ENCODE measurements around the gene ZNF655. TPM values are rescaled to one million over a fixed set of nuclear protein-coding genes. Genes with fewer than 3 reads are reported as not detected.
A peak's percentile ranks its signal among the peaks of the same experiment; 100 is the strongest.

ZNF655 gene
- polyA plus RNA-seq, 3 donors = 61.6 to 151 (median 62.2) TPM

GRCh38 chr7:99619571-99620130, 61.2 kb downstream of the ZNF655 start:
- H2AFZ ChIP-seq (ENCODE audit: insufficient read depth, low read depth, low read length, poor library complexity, severe bottlenecking) = no peak overlapping the region
- H3K79me2 ChIP-seq (ENCODE audit: insufficient read depth, low read length) = peaks cover 21% of the 10 kb centered on the region
- peaks cover 58 to 65% of the 10 kb centered on the region in 2 donors for H3K36me3 ChIP-seq (replicated peaks in 1 of 2; ENCODE audit: control insufficient read depth in 1 of 2, insufficient read depth in 2 of 2, low read length in 2 of 2)
- Mint-ChIP-seq H3K4me3 (no peak overlapping the region), H3K36me3 (peaks cover 63 to 64% of the 10 kb centered on the region in 2 donors), H3K27ac (peak overlapping the region in 2 of 7 donors; percentile 11 to 21), H3K4me1 (peaks cover 31% of the 10 kb centered on the region), H3K27me3 (ENCODE audit: low read depth in 3 of 3) (peaks cover 2 to 12% (median 6%) of the 10 kb centered on the region in 3 donors), H3K9me3 (peaks cover 0 to 4% (median 0%) of the 10 kb centered on the region in 7 donors)
- intact Hi-C loops (cut with micrococcal nuclease) = loop anchor here (5.0 kb wide), 2 partner anchors 62 to 117 kb away; partner anchors contain the start of genes ZKSCAN5 (in 1 of the 2), ZNF394 (in 1 of the 2) and ZNF655 (in 1 of the 2)
- no peak overlapping the region for H3K4me2 ChIP-seq (replicated peaks; ENCODE audit: extremely low read depth, low read length, poor library complexity, severe bottlenecking)
- no peak for TF ChIP-seq CTCF (IDR thresholded peaks at IDR 0.05)
- WGBS (ENCODE audit: insufficient coverage) = 98% methylated on average over 18 of the region's 18 CpGs
- H3K27ac ChIP-seq (ENCODE audit: low read depth in 1 of 2, low read length in 2 of 2) = no peak overlapping the region
- no peaks in the 10 kb centered on the region for H3K9me3 ChIP-seq (replicated peaks in 1 of 2; ENCODE audit: control insufficient read depth in 1 of 2, insufficient read depth in 1 of 2, low read length in 2 of 2)
- peaks cover 11% of the 10 kb centered on the region for H4K20me1 ChIP-seq (ENCODE audit: insufficient read depth, low read length)
- H3K4me3 ChIP-seq (replicated peaks in 1 of 3; ENCODE audit: low read depth in 2 of 3, low read length in 3 of 3) = no peak overlapping the region
- peaks cover 0 to 10% of the 10 kb centered on the region in 2 donors for H3K27me3 ChIP-seq (ENCODE audit: control insufficient read depth in 2 of 2, insufficient read depth in 2 of 2, low read length in 2 of 2)
- DNase-seq = no peak
- H3K4me1 ChIP-seq (ENCODE audit: control insufficient read depth in 1 of 2, insufficient read depth in 2 of 2, low read length in 2 of 2) = peaks cover 13 to 20% of the 10 kb centered on the region in 2 donors
- no peak overlapping the region for H3K9ac ChIP-seq (ENCODE audit: insufficient read depth, low read length, poor library complexity, severe bottlenecking)

GRCh38 chr7:99621271-99621670, 62.8 kb downstream of the ZNF655 start:
- Mint-ChIP-seq H3K9me3 (peaks cover 0 to under 1% (median 0%) of the 10 kb centered on the region in 7 donors), H3K27ac (peak overlapping the region in 2 of 7 donors; percentile 6 to 64), H3K4me3 (no peak overlapping the region), H3K36me3 (peaks cover 79 to 80% of the 10 kb centered on the region in 2 donors), H3K4me1 (peaks cover 24% of the 10 kb centered on the region), H3K27me3 (ENCODE audit: low read depth in 3 of 3) (peaks cover 0 to 8% (median 2%) of the 10 kb centered on the region in 3 donors)
- Histone ChIP-seq H3K9me3 (replicated peaks in 1 of 2; ENCODE audit: control insufficient read depth in 1 of 2, insufficient read depth in 1 of 2, low read length in 2 of 2) (no peaks in the 10 kb centered on the region), H3K9ac (ENCODE audit: insufficient read depth, low read length, poor library complexity, severe bottlenecking) (no peak overlapping the region), H3K4me2 (replicated peaks; ENCODE audit: extremely low read depth, low read length, poor library complexity, severe bottlenecking) (no peak overlapping the region), H3K27ac (ENCODE audit: low read depth in 1 of 2, low read length in 2 of 2) (no peak overlapping the region), H3K79me2 (ENCODE audit: insufficient read depth, low read length) (peaks cover 21% of the 10 kb centered on the region), H3K4me3 (replicated peaks in 1 of 3; ENCODE audit: low read depth in 2 of 3, low read length in 3 of 3) (no peak overlapping the region), H4K20me1 (ENCODE audit: insufficient read depth, low read length) (peaks cover 12% of the 10 kb centered on the region), H3K4me1 (ENCODE audit: control insufficient read depth in 1 of 2, insufficient read depth in 2 of 2, low read length in 2 of 2) (peaks cover 9 to 14% of the 10 kb centered on the region in 2 donors), H3K27me3 (ENCODE audit: control insufficient read depth in 2 of 2, insufficient read depth in 2 of 2, low read length in 2 of 2) (no peaks in the 10 kb centered on the region), H3K36me3 (replicated peaks in 1 of 2; ENCODE audit: control insufficient read depth in 1 of 2, insufficient read depth in 2 of 2, low read length in 2 of 2) (peaks cover 75 to 81% of the 10 kb centered on the region in 2 donors), H2AFZ (ENCODE audit: insufficient read depth, low read depth, low read length, poor library complexity, severe bottlenecking) (no peak overlapping the region)
- TF ChIP-seq CTCF (IDR thresholded peaks at IDR 0.05) = no peak
- DNase-seq = no peak
- WGBS (ENCODE audit: insufficient coverage) = 100% methylated on average over 3 of the region's 5 CpGs
- intact Hi-C loops (cut with micrococcal nuclease) = no loop called here

All from CD14-positive monocyte (primary cell).